Pancreas (tissue), 10 donors: Measurements from ENCODE around the gene SDHA. TPM values are rescaled to one million over a fixed set of nuclear protein-coding genes. Genes with fewer than 3 reads are reported as not detected.

ENCODE experiments used
- ATAC-seq, 4 donors: fragments of 200-7000 bp; cut with Tn5 transposase; one replicate each; pipeline versions ENCODE4 v1.8.0 to v1.9.1; 2020; ENCODE audit warnings: mild to moderate bottlenecking in 4 of 4, moderate library complexity in 4 of 4
- DNase-seq, 6 donors: peaks; one replicate each; pipeline ENCODE4 v3.0.0-alpha.2; 2020
- FAIRE-seq: peaks from 2 replicates; lab custom pipeline; 2012; peaks lifted over from hg19 to GRCh38; lab: Jason Lieb, UNC
- H3K27ac ChIP-seq, 4 donors: fragments of 200-600 bp; sonication (generic); 1 replicate in 3 of 4; 2 replicates in 1 of 4; pipeline versions ENCODE4 v1.5.0 to v1.8.0; 2020
- H3K27me3 ChIP-seq, 4 donors: fragments of 200-600 bp; one replicate each; pipeline ENCODE4 v1.8.0; 2021
- H3K36me3 ChIP-seq, 3 donors: fragments of 200-600 bp; sonication (generic) in 1 of 3; one replicate each; pipeline versions ENCODE4 v1.5.0 to v1.8.0; 2020 to 2021
- H3K4me1 ChIP-seq, 3 donors: fragments of 200-600 bp; one replicate each; pipeline ENCODE4 v1.8.0; 2021
- H3K4me3 ChIP-seq, 4 donors: fragments of 200-600 bp; sonication (generic) in 2 of 4; one replicate each; pipeline versions ENCODE4 v1.5.0 to v1.8.0; 2020 to 2021
- H3K9me3 ChIP-seq, 4 donors: fragments of 200-600 bp; one replicate each; pipeline ENCODE4 v1.8.0; 2021
- CTCF ChIP-seq, 4 donors: fragments of 200-600 bp; sonication (generic) in 3 of 4; IDR thresholded peaks; one replicate each; pipeline versions ENCODE4 v1.5.0 to v1.8.0; 2021; ENCODE audit warnings: antibody characterized with exemption in 4 of 4
- WGBS, 2 donors: extraction: QIAGEN DNeasy Blood & Tissue Kit; methylation state at CpG; one replicate each; pipeline ENCODE4 v1.1.7; 2013; 5-methylcytosine and 5-hydroxymethylcytosine counted together
- intact Hi-C, 3 donors: fragments of 100-400 bp; cut with DNase I; formaldehyde crosslinking; loops; one replicate each; pipeline versions ENCODE4 v1.11.1 to v1.14.2; 2022
- polyA plus RNA-seq, 2 donors: library from polyadenylated mRNA; stranded (reverse); fragments of 200-250 nt; gene quantifications; one replicate each; pipeline ENCODE4 v1.2.3, GENCODE V29; 2013
- total RNA-seq, 6 donors: library from RNA; stranded (reverse); fragmentation: NEBNext Ultra II Directional in 4 of 6; extraction: Animal tissue kit (Norgen Biotek cat#: 25700) in 4 of 6; gene quantifications; one replicate each; pipeline versions ENCODE4 v1.2.1 to v1.2.4, GENCODE V29; 2021 to 2023
- donor health status: healthy with polysubstance abuse.
- donor health status: DM: no; HTN: no; CAD: no; lungs with moderate emphysema.
- donor health status: DM: no; HTN: no; CAD: no.
- donor health status: control.
- donor health status: control.
- donor health status: Bipolar disorder and iron deficiency.
- donor health status: DM: yes; HTN: yes; CAD: no.
- donor health status: DM: no; HTN: no; CAD: no.
- donor health status: DM: no; HTN: no; CAD: no.
- donor health status: DM: yes; HTN: yes; CAD: no.

SDHA gene
- total and polyA plus RNA-seq, 8 donors, result 37.9 to 69.4 (median 53.1) TPM

DNA sequence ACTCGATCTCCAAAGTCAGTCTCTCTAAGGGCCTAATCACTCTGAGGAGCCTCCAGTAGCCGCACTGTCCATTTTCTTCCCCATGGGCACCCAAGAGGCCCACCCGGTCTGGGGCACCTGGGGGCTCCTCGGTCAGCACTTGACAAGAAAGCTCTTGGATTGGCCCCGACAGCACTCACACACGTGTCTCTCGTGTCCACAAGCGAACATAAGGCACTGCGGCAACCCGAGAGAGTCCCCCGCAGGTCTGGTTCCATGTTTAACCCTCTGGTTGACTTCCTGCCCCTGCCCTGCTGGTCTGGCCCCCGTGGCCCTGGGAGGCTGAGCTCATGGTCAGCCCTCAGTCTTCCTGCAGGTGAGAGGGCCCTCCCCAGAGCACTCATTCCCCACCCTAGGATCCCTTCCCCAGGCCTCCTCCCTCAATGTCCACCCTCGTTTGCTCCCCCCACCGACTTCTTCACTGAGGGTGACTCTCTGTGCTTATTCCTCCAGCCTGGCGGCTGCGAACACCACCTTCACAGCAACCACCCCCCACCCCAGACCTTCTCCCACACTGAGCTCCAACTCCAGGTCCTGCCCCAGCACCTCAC lies 43.1 kb upstream of the SDHA start:
- H3K27me3 ChIP-seq, result no peaks in the 10 kb centered on the region
- no peak for FAIRE-seq
- intact Hi-C loops, result no loop called here
- no peak for ATAC-seq
- no peak for TF ChIP-seq CTCF (IDR thresholded peaks at IDR 0.05)
- no peak overlapping the region for H3K27ac ChIP-seq
- H3K4me1 ChIP-seq, result no peaks in the 10 kb centered on the region
- no peaks in the 10 kb centered on the region for H3K36me3 ChIP-seq
- peak in 2 of 6 donors; percentile 32 for DNase-seq
- H3K4me3 ChIP-seq, result no peak overlapping the region
- 73 to 80% methylated on average over 15 to 16 of the region's 16 CpGs for whole genome bisulfite sequencing, 2 donors
- no peaks in the 10 kb centered on the region for H3K9me3 ChIP-seq

DNA sequence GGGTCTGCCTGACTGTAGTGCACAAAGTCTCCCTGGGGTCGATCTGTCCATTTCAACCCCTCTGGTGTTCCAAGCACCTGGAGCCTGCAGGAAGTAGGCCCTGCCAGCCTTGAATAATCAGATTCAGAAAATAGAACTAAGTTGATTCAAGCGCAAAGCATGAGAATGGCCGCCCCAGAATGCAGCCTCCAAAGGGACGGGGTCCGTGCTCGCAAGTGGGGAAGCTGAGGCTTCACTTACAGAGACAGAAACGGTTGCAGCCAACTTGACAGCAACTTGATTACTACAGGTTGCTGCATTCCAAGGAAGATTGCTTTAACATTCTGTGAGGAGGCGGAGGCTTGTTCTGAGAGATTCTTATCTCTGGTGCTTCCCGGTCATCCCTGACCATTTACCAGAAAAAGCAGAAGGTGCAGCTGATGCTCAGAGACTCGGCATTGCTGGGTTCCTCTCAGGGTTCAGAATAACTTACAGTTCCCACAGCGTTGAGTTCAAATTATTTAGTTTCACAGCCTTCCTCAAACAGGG lies 41.8 kb upstream of the SDHA start:
- 74 to 77% methylated on average over 11 of the region's 11 CpGs for WGBS, 2 donors
- H3K36me3 ChIP-seq, result no peaks in the 10 kb centered on the region
- FAIRE-seq, result no peak

GRCh38 chr5:178110-178509 lies 40.0 kb upstream of the SDHA start:
- no peak for TF ChIP-seq CTCF (IDR thresholded peaks at IDR 0.05)
- intact Hi-C loops, result no loop called here
- no peak overlapping the region for H3K27ac ChIP-seq
- no peaks in the 10 kb centered on the region for H3K27me3 ChIP-seq
- no peaks in the 10 kb centered on the region for H3K9me3 ChIP-seq
- DNase-seq (no peak), FAIRE-seq (no peak), ATAC-seq (no peak)
- H3K4me3 ChIP-seq, result no peak overlapping the region
- WGBS, 2 donors, result 48 to 66% methylated on average over 5 of the region's 5 CpGs
- no peaks in the 10 kb centered on the region for H3K4me1 ChIP-seq
- no peaks in the 10 kb centered on the region for H3K36me3 ChIP-seq

More for the DNA sequence above, 41.8 kb upstream of the SDHA start:
- TF ChIP-seq CTCF (IDR thresholded peaks at IDR 0.05), result no peak
- no peak overlapping the region for H3K27ac ChIP-seq
- DNase-seq (peak in 1 of 6 donors; percentile 18), ATAC-seq (no peak)
- H3K9me3 ChIP-seq, result no peaks in the 10 kb centered on the region
- no peak overlapping the region for H3K4me3 ChIP-seq
- intact Hi-C loops, result no loop called here
- no peaks in the 10 kb centered on the region for H3K27me3 ChIP-seq
- no peaks in the 10 kb centered on the region for H3K4me1 ChIP-seq

- no peak for FAIRE-seq
- no peaks in the 10 kb centered on the region for H3K4me1 ChIP-seq
- H3K9me3 ChIP-seq, result no peaks in the 10 kb centered on the region
- WGBS, 2 donors, result 74 to 85% methylated on average over 7 to 9 of the region's 9 CpGs
- H3K36me3 ChIP-seq, result no peaks in the 10 kb centered on the region
- no peak for ATAC-seq
- no peak for TF ChIP-seq CTCF (IDR thresholded peaks at IDR 0.05)
- peak in 1 of 6 donors; percentile 19 for DNase-seq
- no peaks in the 10 kb centered on the region for H3K27me3 ChIP-seq
- intact Hi-C loops, result no loop called here
- no peak overlapping the region for H3K4me3 ChIP-seq
- no peak overlapping the region for H3K27ac ChIP-seq
These were observed 38.7 kb upstream of the SDHA start for GRCh38 chr5:179401-179800.

DNA sequence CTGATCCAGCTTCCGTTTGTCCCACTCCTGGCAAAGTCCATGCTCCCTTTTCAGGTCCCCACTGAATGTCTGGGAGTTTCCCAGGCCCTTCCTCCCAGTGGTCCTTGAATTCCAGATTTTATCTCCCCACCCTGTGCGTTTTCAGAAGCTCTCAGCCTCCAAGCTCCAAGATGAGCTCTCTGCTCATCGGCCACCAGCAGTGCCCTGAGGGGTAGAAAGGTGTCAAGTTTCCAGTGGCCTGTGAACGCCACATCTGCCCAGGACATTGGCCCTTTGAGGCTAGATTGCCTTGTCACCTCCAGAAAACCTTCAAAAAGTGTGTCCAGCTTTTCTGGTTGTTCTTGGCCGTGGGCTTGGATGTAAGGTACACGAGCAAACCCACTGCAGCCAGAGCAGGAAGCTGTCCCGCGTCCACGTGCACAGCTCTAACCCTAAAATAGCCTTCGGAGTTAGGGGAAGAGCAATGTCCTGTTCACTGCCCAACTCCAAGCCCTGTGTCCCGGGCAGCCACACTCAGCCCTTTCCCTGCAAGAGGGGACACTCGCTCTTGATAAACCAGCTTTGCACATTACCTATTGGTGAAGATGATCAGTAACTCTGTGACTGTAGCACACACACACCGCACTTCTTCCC lies 37.7 kb upstream of the SDHA start:
- intact Hi-C loops, result no loop called here
- Histone ChIP-seq H3K4me1 (no peaks in the 10 kb centered on the region), H3K9me3 (no peaks in the 10 kb centered on the region), H3K4me3 (no peak overlapping the region), H3K27ac (no peak overlapping the region), H3K27me3 (no peaks in the 10 kb centered on the region), H3K36me3 (no peaks in the 10 kb centered on the region)
- DNase-seq (peak in 1 of 6 donors; percentile 14), FAIRE-seq (no peak), ATAC-seq (no peak)
- 58 to 69% methylated on average over 13 of the region's 13 CpGs for WGBS, 2 donors
- no peak for TF ChIP-seq CTCF (IDR thresholded peaks at IDR 0.05)
